SJSA1 (cell line): ENCODE results near the gene MYH11. TPM values are rescaled to one million over a fixed set of nuclear protein-coding genes. Genes with fewer than 3 reads are reported as not detected.
"Not testable (repeated sequence)": the region's sequence is repeated elsewhere in the genome, so short reads cannot be mapped to it uniquely, and the experiment has no call there.

ENCODE experiments used
- DNase-seq, 2 experiments: peaks; one replicate each; pipeline ENCODE4 v3.0.0-alpha.2; 2015 to 2020; ENCODE audit warnings: low spot score in 2 of 2, low read depth in 1 of 2
- H3K27ac ChIP-seq: fragments of 250-450 bp; sonication (Bioruptor Pico); 2 replicates; pipeline ENCODE4 v1.5.1; 2020; ENCODE audit warnings: mild to moderate bottlenecking, moderate library complexity
- H3K27me3 ChIP-seq: fragments of 250-450 bp; sonication (Bioruptor Pico); replicated peaks from 2 replicates; pipeline ENCODE4 v1.5.1; 2020; ENCODE audit warnings: mild to moderate bottlenecking, moderate library complexity
- H3K36me3 ChIP-seq: fragments of 250-450 bp; sonication (Bioruptor Pico); 2 replicates; pipeline ENCODE4 v1.5.1; 2020; ENCODE audit warnings: mild to moderate bottlenecking
- H3K4me1 ChIP-seq: fragments of 250-450 bp; sonication (Bioruptor Pico); replicated peaks from 2 replicates; pipeline ENCODE4 v1.6.1; 2021; ENCODE audit warnings: mild to moderate bottlenecking
- H3K4me3 ChIP-seq: fragments of 250-450 bp; sonication (Bioruptor Pico); 2 replicates; pipeline ENCODE4 v1.5.1; 2020; ENCODE audit warnings: mild to moderate bottlenecking
- H3K9me3 ChIP-seq: fragments of 250-450 bp; sonication (Bioruptor Pico); replicated peaks from 2 replicates; pipeline ENCODE4 v1.5.1; 2020; ENCODE audit warnings: mild to moderate bottlenecking
- total RNA-seq: library from RNA; depleted of rRNA; stranded (reverse); fragments of >200 nt; shearing (Covaris generic); gene quantifications from 2 replicates; pipeline ENCODE4 v1.2.3, GENCODE V29; 2014

MYH11 gene
- total RNA-seq, 1 experiment from 2014 or later, result 0.03 TPM

- Histone ChIP-seq H3K27ac (no peak overlapping the region), H3K36me3 (peaks cover 23% of the 10 kb centered on the region), H3K9me3 (no peaks in the 10 kb centered on the region), H3K27me3 (no peaks in the 10 kb centered on the region), H3K4me1 (peaks cover 7% of the 10 kb centered on the region; the same call in 1 of the 2 replicates), H3K4me3 (no peak overlapping the region)
- no peak for DNase-seq
Measured at GRCh38 chr16:15729152-15729551, 127.7 kb downstream of the MYH11 start.

GRCh38 chr16:15727697-15728096 lies 129.1 kb downstream of the MYH11 start:
- H3K27ac ChIP-seq, H3K27me3 ChIP-seq, H3K9me3 ChIP-seq, H3K4me1 ChIP-seq, DNase-seq, H3K4me3 ChIP-seq: not testable (repeated sequence)
- peaks cover 29% of the 10 kb centered on the region for H3K36me3 ChIP-seq

DNA sequence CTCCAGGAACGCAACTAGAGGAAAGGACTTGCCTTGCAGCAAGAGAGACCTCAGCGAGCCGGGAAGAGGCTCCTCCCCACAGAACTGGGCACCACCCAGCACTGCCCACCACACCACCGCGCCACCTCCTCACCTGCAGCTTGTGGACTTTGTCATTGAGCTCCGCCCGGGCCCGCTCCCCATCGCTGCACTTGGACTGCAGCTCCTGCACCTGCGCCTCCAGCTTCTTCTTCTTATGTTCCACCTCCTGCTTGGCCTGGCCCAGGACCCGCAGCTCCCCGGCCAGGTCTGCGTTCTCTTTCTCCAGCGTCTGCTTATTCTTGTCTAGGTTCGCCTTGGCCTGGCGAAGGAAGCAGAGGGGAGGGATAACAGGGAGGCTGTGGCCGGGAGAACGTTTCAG lies 130.1 kb downstream of the MYH11 start:
- Histone ChIP-seq H3K27ac (no peak overlapping the region), H3K4me3 (no peak overlapping the region), H3K36me3 (peaks cover 35% of the 10 kb centered on the region), H3K27me3 (no peaks in the 10 kb centered on the region), H3K4me1 (no peaks in the 10 kb centered on the region), H3K9me3 (no peaks in the 10 kb centered on the region)
- no peak for DNase-seq

- Histone ChIP-seq H3K4me3 (no peak overlapping the region), H3K9me3 (no peaks in the 10 kb centered on the region), H3K36me3 (peaks cover 43% of the 10 kb centered on the region), H3K27ac (no peak overlapping the region), H3K27me3 (no peaks in the 10 kb centered on the region), H3K4me1 (no peaks in the 10 kb centered on the region)
- DNase-seq, result no peak
Measured at GRCh38 chr16:15725641-15726240, 131.1 kb downstream of the MYH11 start.

DNA sequence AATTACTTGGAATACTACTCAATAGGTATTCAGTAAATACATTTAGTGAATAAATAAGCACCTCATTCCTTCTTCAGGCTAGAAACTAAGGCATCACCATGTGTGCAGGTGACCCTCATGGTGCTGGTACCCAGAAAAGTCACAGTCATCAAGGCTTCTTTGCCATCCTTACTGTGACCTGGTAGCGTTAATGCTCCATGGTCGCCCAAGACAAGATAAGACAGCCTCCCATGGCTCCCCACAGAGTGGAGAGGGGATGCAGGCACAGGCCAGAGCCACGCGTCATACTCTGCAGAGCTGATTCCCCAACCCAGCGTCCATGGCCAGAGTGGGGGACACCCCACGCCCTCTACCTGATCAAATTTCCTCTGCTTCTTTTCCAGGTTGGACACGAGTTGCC lies 133.0 kb downstream of the MYH11 start:
- H3K4me3 ChIP-seq, result no peak overlapping the region
- DNase-seq, result no peak
- no peaks in the 10 kb centered on the region for H3K27me3 ChIP-seq
- H3K4me1 ChIP-seq, result no peaks in the 10 kb centered on the region
- H3K27ac ChIP-seq, result no peak overlapping the region
- H3K9me3 ChIP-seq, result no peaks in the 10 kb centered on the region
- H3K36me3 ChIP-seq, result peaks cover 44% of the 10 kb centered on the region

DNA sequence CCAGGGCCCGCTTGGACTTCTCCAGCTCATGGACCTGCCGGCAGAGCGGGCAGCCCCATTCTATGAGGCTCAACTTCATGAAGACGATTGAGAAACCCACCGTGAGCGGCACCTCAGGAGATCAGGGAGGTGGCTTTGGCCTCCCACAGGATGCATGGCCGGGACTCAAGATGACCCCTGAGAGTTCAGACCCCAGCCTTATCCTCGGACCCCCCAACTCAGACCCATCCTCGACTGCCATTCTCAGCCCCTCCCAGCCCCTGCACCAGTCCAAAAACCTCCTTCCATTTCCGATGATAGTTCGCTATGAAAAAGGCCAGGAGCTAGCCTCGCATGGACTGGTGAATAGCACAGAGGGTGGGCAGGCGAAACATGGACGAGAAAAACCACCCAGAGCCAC lies 135.8 kb downstream of the MYH11 start:
- no peak for DNase-seq
- H3K27ac ChIP-seq, result no peak overlapping the region
- no peaks in the 10 kb centered on the region for H3K9me3 ChIP-seq
- no peaks in the 10 kb centered on the region for H3K27me3 ChIP-seq
- no peaks in the 10 kb centered on the region for H3K4me1 ChIP-seq
- no peak overlapping the region for H3K4me3 ChIP-seq
- H3K36me3 ChIP-seq, result peaks cover 63% of the 10 kb centered on the region

DNA sequence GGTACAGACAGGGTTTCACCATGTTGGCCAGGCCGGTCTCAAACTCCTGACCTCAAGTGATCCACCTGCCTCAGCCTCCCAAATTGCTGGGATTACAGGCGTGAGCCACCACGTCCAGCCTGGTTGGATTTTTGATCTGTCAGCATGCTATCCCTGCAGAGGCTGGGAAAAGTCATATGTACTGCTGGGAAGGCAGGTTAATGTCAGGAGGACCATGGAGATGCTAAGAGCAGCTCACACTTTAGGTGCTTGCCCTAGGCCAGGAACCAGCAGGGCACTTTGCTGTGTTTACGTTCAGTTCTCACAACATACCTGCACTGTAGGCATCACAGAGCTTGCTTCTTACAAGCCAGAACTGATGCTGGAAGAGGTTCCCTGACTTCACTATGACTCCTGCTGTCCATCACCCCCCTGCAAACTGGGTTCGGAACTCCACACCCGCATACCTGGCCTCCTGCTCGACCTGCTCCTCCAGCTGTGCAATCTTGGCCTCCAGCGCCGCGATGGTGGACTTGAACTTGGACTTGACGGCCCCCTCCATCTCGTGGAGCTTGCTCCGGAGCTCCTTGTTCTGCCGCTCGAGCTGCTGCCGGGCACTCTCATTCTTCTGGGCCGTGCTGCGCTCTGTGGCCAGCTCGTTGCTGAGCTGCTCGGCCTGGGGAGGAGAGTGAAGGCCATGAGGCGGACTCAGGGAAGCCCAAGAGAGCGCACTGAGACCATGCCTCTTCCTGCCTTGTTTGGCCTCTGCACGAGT lies 140.0 kb downstream of the MYH11 start:
- Histone ChIP-seq H3K9me3 (no peaks in the 10 kb centered on the region), H3K4me1 (no peaks in the 10 kb centered on the region), H3K27me3 (no peaks in the 10 kb centered on the region), H3K27ac (no peak overlapping the region), H3K36me3 (peaks cover 36% of the 10 kb centered on the region), H3K4me3 (no peak overlapping the region)
- DNase-seq, result no peak

GRCh38 chr16:15715221-15715620 lies 141.6 kb downstream of the MYH11 start:
- Histone ChIP-seq H3K27ac (no peak overlapping the region), H3K27me3 (no peaks in the 10 kb centered on the region), H3K36me3 (peaks cover 32% of the 10 kb centered on the region), H3K4me1 (no peaks in the 10 kb centered on the region), H3K4me3 (no peak overlapping the region), H3K9me3 (no peaks in the 10 kb centered on the region)
- DNase-seq, result no peak

DNA sequence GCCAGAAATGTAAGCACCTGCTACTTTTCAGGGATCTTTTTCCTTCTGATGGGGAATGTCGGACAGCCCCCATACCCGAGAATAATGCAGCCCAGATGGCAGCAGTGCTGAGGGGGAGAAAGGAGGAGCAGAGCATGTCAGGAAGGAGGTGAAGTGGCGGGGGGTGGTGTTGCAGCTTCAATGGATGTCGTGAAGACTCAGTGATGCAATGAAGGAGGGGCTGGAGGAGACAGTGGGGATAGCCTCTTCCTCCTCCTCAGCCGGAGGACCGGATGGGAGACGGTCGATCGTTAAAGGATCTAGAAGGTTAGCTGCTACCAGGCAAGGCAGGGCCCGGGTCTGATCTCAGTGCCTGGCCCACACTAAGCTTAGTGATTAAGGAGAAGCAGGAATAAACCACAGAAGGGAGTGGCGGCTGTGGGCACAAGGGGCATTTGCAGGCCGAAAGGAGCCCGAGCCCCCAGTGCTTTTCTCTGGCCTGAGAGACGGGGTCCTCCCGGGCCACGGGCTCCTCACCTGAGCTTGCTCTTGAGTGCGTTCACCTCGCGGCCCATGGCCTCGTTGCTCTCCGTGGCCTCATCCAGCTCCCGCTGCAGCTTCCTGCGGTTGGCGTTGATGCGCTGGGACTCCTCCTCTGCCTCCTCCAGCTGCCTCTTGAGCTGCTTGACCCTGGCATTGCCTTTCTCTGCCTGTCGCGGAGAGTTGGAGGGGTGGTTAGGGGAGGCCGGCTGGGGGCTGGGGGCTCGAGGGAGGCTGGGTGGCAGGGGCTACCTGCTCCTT lies 142.2 kb downstream of the MYH11 start:
- no peak overlapping the region for H3K27ac ChIP-seq
- H3K4me3 ChIP-seq, result no peak overlapping the region
- H3K36me3 ChIP-seq, result peaks cover 32% of the 10 kb centered on the region
- no peaks in the 10 kb centered on the region for H3K27me3 ChIP-seq
- no peaks in the 10 kb centered on the region for H3K9me3 ChIP-seq
- no peaks in the 10 kb centered on the region for H3K4me1 ChIP-seq
- no peak for DNase-seq

GRCh38 chr16:15708997-15709396 lies 147.8 kb downstream of the MYH11 start:
- H3K27me3 ChIP-seq, result no peaks in the 10 kb centered on the region
- no peak overlapping the region for H3K27ac ChIP-seq
- H3K4me1 ChIP-seq, result 0 out of 2 replicates have a peak, but pooled peaks cover 1% of the 10 kb centered on the region
- no peak overlapping the region for H3K4me3 ChIP-seq
- peaks cover 53% of the 10 kb centered on the region for H3K36me3 ChIP-seq
- H3K9me3 ChIP-seq, result no peaks in the 10 kb centered on the region
- DNase-seq, result no peak

DNA sequence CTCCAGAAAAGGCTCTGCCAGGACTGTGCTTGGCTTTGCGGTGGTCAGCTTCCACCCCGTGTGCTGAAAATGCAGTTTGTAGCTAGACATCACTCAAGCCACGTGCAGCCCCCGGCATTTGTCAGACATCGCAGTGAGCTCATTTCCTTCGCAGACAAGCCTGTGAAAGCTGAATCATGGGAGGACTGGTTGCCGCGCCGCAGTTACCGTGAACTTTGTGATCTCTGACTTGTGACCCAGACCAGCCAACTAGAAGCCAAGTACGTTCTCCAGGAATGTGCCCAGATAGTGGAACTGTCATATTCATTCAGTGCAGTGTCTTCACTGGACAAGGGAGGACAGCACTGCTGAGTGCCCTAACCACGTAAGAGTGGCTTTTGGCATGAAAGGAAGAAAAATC lies 148.7 kb downstream of the MYH11 start:
- no peak for DNase-seq
- no peak overlapping the region for H3K27ac ChIP-seq

DNA sequence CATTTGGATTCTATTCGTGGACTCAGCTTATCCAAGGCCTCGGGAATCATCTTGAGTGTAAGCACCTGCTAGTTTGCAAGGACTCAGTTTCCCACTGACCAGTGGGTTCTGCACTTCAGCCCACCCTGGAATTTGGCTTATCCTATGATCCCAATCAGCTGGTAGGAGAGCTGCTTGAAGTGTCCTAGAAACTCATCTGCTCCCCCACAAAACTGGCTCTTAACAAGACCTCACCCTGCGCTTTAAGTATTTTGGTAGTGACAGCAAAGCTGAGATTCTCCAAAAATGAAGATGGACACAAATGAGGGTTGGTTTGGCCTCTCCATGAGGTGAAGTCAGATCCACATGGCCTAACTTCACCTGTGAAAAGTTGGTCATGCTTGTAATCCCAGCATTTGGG lies 149.5 kb downstream of the MYH11 start:
- H3K9me3 ChIP-seq, result no peaks in the 10 kb centered on the region
- no peak overlapping the region for H3K4me3 ChIP-seq
- H3K27me3 ChIP-seq, result no peaks in the 10 kb centered on the region
- H3K36me3 ChIP-seq, result peaks cover 67% of the 10 kb centered on the region
- H3K27ac ChIP-seq, result no peak overlapping the region
- DNase-seq, result no peak
- H3K4me1 ChIP-seq, result peaks cover 9% of the 10 kb centered on the region; the same call in 1 of the 2 replicates

More for the DNA sequence above, 148.7 kb downstream of the MYH11 start:
- Histone ChIP-seq H3K4me3 (no peak overlapping the region), H3K27me3 (no peaks in the 10 kb centered on the region), H3K4me1 (peaks cover 9% of the 10 kb centered on the region; the same call in 1 of the 2 replicates), H3K36me3 (peaks cover 62% of the 10 kb centered on the region), H3K9me3 (no peaks in the 10 kb centered on the region)

DNA sequence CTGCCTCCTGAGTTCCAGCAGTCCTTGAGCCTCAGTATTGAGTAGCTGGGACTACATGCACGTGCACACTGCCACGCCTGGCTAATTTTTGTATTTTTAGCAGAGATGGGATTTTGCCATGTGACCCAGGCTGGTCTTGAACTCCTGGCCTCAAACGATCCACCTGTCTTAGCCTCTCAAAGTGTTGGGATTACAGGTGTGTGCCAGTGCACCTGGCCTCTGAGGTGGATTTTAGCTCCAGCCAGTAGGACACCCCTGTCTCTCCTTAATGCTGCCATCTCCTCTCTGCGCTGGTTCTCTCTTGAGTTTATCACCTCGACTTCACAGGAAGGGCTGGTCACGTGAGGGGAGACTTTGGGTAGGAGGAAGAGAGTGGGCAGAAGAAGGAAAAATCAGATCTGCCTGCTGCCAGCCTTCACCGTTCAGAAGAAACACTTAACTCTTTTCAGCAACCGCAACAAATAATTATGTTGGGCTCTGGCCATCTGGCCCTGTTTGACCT lies 151.7 kb downstream of the MYH11 start:
- Histone ChIP-seq H3K4me1 (peaks cover 13% of the 10 kb centered on the region; the same call in 1 of the 2 replicates), H3K27ac (no peak overlapping the region), H3K9me3 (no peaks in the 10 kb centered on the region), H3K36me3 (peaks cover 82% of the 10 kb centered on the region), H3K4me3 (no peak overlapping the region), H3K27me3 (no peaks in the 10 kb centered on the region)
- DNase-seq, result no peak

GRCh38 chr16:15704545-15704987 lies 152.3 kb downstream of the MYH11 start:
- Histone ChIP-seq H3K27ac (no peak overlapping the region), H3K36me3 (peaks cover 88% of the 10 kb centered on the region), H3K9me3 (no peaks in the 10 kb centered on the region), H3K4me1 (peaks cover 13% of the 10 kb centered on the region; the same call in 1 of the 2 replicates), H3K4me3 (no peak overlapping the region), H3K27me3 (no peaks in the 10 kb centered on the region)
- peak; percentile 62 to 76 for DNase-seq
